Skeletal muscle satellite cell (primary cell): ENCODE data around the gene TBC1D9. TPM values are rescaled to one million over a fixed set of nuclear protein-coding genes. Genes with fewer than 3 reads are reported as not detected.
"Not testable (repeated sequence)": the region's sequence is repeated elsewhere in the genome, so short reads cannot be mapped to it uniquely, and the experiment has no call there.

Experiments used
- H3K27me3 ChIP-seq: 2 replicates; pipeline ENCODE4 v1.7.0; 2013; ENCODE audit warnings: low read length; ENCODE audit not compliant: control insufficient read depth, insufficient read depth
- H3K36me3 ChIP-seq: 2 replicates; pipeline ENCODE4 v1.7.0; 2013; ENCODE audit warnings: mild to moderate bottlenecking, control low read depth, low read length; ENCODE audit not compliant: insufficient read depth
- H3K4me1 ChIP-seq: 2 replicates; pipeline ENCODE4 v1.7.0; 2013; ENCODE audit warnings: low read length; ENCODE audit not compliant: control insufficient read depth, insufficient read depth
- H3K4me2 ChIP-seq: 2 replicates; pipeline ENCODE4 v1.7.0; 2013; ENCODE audit warnings: mild to moderate bottlenecking, low read length
- H3K4me3 ChIP-seq: 2 replicates; pipeline ENCODE4 v1.7.0; 2013; ENCODE audit warnings: low read length
- H3K9ac ChIP-seq: 2 replicates; pipeline ENCODE4 v1.7.0; 2013; ENCODE audit warnings: mild to moderate bottlenecking, low read depth, low read length, moderate library complexity
- H3K9me3 ChIP-seq: replicated peaks from 2 replicates; pipeline ENCODE4 v1.7.0; 2013; ENCODE audit warnings: mild to moderate bottlenecking, control low read depth, low read length
- total RNA-seq: library from RNA; depleted of rRNA; stranded (reverse); fragments of >200 nt; gene quantifications from 2 replicates; pipeline ENCODE4 v1.2.3, GENCODE V29; 2012; rRNA removed

Gene TBC1D9
- total RNA-seq: 28.0 and 28.1 TPM in 2 replicates

DNA sequence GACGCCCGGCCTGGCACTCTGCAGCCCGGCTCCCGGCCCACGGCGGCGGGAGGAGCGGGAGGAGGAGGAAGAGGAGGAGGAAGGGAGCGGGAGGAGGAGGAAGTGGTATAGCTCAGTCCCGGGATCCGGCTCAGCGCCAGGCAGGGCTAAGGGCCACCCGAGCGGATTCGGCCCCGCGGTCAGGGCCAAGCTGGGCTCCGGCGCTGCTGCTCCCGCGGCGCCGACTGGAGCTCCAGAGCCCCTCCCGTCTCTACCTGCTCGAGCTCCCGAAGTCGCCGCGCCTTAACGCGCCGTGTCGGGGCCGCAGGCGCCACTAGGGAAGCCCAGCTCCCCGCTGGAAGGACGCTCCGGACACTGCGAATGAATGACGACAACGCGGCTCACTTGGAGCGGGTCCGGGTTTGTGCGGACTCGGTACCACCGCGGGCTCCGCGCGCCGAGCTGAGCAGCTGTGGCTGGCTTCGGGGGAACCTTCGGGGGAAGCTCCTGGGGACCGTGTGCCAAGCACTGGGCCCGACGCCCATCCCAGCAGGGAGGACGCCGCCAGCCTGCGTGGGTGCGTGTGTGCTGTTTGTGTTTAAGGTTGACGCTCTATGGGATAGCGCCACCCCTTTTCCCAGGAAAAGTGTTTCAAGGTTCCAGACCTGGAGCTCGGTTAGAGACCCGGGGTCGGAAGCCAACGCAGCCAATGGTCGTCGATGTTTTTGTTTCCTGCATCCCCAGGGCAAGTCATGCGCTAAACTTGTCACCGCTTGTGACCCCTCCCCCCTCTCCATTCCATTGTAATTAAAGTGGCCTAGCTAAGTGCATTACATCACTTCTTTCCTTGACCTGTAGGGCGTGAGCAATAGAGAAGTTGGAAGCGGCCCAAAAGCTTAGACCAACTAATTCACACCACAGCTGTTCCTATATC lies at the start of gene TBC1D9:
TBC1D9 (minus strand) TSS at position 67 of the 913 bp plus-strand sequence. CDS start 340 bp downstream, outside the sequence.
- peak within 1 kb of the TSS; percentile 92 for H3K4me3 ChIP-seq
- H3K4me1 ChIP-seq: peaks cover 7% of the 10 kb centered on the region
- peak within 1 kb of the TSS; percentile 87 for H3K9ac ChIP-seq
- H3K27me3 ChIP-seq: no peaks in the 10 kb centered on the region
- H3K36me3 ChIP-seq: no peaks in the 10 kb centered on the region
- H3K9me3 ChIP-seq: no peaks in the 10 kb centered on the region
- peak within 1 kb of the TSS; percentile 90 for H3K4me2 ChIP-seq

DNA sequence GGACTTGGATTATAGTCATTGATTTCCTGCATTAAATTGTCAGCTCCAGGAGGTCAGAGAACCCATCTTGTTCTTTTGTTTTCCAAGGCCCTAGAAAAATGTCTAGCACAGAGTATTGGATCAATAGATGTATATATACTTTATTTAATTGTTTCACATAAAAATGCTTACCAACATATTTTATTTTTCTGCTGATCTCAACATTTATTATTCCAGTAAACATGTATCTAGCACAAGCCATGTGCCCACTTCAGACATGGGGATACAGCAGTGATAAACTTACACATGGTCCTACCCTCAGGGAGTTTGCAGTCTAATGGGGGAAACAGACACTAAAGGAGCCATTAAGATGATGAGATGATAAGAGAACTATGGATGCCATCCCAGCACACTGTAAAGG lies 49.1 kb upstream of the TBC1D9 start:
- H3K27me3 ChIP-seq: peaks cover 37% of the 10 kb centered on the region
- no peaks in the 10 kb centered on the region for H3K4me1 ChIP-seq
- H3K4me3 ChIP-seq: no peak overlapping the region
- H3K9ac ChIP-seq: no peak overlapping the region
- no peaks in the 10 kb centered on the region for H3K9me3 ChIP-seq
- H3K36me3 ChIP-seq: no peaks in the 10 kb centered on the region
- no peak overlapping the region for H3K4me2 ChIP-seq

DNA sequence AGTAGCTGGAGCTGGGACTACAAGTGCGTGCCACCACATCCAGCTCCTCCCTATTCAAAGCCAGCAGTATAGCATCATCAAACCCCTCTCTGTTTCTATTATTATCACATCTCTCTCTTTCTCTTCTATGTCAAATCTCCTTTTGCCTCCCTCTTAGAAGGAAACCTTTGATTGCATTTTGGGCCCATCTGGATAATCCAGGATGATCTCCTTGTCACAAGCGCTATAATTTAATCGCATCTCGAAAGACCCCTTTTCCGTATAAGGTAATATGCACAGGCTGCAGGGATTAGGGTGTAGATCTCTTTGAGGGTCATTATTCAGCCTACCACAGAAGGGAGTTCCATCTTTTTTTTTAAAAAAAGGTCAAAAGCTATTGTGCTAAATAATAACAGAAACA lies 46.4 kb upstream of the TBC1D9 start:
- Histone ChIP-seq H3K4me1 (no peaks in the 10 kb centered on the region), H3K9ac (no peak overlapping the region), H3K27me3 (peaks cover 25% of the 10 kb centered on the region), H3K4me2 (no peak overlapping the region), H3K9me3 (no peaks in the 10 kb centered on the region), H3K36me3 (no peaks in the 10 kb centered on the region), H3K4me3 (no peak overlapping the region)

DNA sequence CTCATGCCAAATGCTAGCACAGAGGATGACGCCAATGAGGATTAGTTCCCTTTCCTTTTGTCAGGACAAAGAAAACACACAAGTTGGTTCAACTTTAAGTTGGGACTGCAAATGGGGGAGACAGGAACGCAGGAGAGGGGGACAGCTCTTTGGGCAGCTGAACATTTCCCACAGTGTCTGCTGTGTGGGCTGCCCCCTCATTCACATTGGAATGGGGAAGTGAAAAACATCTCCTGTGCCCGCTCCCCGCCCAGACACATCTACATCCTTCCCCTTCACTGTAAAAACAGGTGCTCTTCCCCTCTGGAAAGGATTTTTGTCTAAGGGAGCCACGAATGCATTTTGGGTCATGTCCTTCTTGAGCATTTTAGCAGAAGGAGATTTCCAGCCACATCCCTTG lies 44.5 kb upstream of the TBC1D9 start:
- H3K9me3 ChIP-seq: no peaks in the 10 kb centered on the region
- no peaks in the 10 kb centered on the region for H3K4me1 ChIP-seq
- H3K9ac ChIP-seq: no peak overlapping the region
- no peak overlapping the region for H3K4me3 ChIP-seq
- peaks cover 16% of the 10 kb centered on the region for H3K27me3 ChIP-seq
- no peaks in the 10 kb centered on the region for H3K36me3 ChIP-seq
- no peak overlapping the region for H3K4me2 ChIP-seq

DNA sequence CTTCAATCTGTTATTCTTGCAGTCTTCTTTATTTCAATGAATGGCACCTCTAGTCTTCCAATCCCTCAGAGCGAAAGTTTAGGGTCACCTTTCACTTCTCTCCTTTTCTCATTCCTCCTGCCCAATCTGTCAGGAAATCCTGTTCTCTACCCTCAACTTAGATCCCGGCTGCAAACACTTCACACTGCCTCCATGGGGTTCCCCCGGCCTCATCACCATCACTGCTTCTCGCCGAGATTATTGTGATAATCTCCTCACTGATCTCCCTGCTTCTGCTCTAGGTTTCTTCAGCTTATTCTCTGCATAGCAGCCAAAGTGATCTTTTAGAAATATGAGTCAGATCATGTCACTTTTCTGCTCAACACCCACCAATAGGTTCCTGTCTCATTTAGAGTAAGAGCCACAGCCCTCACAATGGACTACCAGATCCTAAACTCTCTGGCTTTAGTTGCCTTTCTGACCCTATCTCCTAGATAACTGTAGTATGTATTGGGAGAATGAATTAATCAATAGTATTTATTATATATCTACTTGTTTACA lies 43.6 kb upstream of the TBC1D9 start:
- Histone ChIP-seq H3K27me3 (peaks cover 16% of the 10 kb centered on the region), H3K4me3 (no peak overlapping the region), H3K9me3 (no peaks in the 10 kb centered on the region), H3K4me1 (no peaks in the 10 kb centered on the region), H3K36me3 (no peaks in the 10 kb centered on the region), H3K9ac (no peak overlapping the region), H3K4me2 (no peak overlapping the region)

DNA sequence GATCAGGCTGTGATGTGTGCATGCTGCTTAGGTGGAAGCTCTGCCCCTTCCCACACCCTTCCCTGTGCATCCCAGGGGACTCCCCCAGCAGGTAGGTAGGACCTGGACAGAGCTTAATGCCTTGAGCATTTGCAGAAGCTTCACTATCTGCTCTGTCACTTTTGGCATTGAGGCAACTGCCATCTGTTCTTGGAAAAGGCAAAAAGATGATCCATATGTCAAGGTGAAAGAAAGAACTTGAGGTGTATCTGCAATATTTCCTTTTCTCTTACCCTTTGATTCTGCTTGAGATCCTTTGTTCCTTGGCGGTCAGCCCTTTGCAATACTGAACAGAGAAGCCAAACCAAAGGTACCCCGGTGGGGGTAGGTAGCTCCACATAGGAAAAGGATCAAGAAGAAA lies 37.1 kb upstream of the TBC1D9 start:
- H3K4me1 ChIP-seq: no peaks in the 10 kb centered on the region
- no peak overlapping the region for H3K4me3 ChIP-seq
- H3K4me2 ChIP-seq: no peak overlapping the region
- no peaks in the 10 kb centered on the region for H3K9me3 ChIP-seq
- H3K9ac ChIP-seq: no peak overlapping the region
- H3K36me3 ChIP-seq: no peaks in the 10 kb centered on the region
- peaks cover 23% of the 10 kb centered on the region for H3K27me3 ChIP-seq

DNA sequence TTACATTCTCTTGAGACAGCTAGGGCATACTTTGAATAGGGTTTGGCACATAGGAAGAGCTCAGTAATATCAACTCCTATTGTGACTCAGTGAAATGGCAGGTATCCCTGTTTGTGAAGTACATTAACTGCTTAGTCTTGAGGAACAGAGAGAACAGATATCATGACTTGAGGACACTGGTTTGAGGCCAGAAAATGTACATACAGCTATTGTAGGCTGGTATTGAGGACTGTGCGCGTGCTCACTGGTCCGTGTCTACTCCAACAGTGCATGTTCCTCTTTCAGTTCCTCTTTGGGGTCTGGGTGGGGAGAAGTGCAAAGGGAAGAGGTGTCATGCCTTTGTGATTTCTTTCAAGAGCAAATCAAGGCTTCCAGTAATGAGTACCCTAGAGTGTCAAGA lies 34.6 kb upstream of the TBC1D9 start:
- H3K36me3 ChIP-seq: no peaks in the 10 kb centered on the region
- H3K27me3 ChIP-seq: peaks cover 14% of the 10 kb centered on the region
- H3K9me3 ChIP-seq: no peaks in the 10 kb centered on the region
- no peaks in the 10 kb centered on the region for H3K4me1 ChIP-seq
- H3K9ac ChIP-seq: no peak overlapping the region
- no peak overlapping the region for H3K4me3 ChIP-seq
- H3K4me2 ChIP-seq: no peak overlapping the region

DNA sequence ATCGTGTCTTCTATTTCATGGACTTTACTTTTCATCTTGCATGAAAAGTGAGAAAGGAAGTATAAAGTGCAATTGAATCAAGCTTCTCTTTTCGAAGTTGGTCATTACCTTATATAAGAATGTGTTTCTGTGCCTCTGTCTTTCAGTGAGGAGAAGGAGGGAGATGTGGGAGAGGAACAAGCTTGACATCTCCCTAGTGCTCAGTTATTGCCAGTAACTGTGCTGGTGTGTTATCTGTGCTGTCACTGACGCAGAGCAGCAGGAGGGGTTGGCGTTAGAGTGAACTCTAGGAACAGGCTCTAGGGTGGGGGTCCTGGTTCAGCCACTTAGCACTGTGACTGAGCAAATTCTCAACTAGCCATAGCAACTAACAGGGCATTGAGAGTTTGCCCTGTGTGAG lies 34.0 kb upstream of the TBC1D9 start:
- Histone ChIP-seq H3K9ac (no peak overlapping the region), H3K36me3 (no peaks in the 10 kb centered on the region), H3K4me1 (no peaks in the 10 kb centered on the region), H3K27me3 (peaks cover 14% of the 10 kb centered on the region), H3K4me2 (no peak overlapping the region), H3K4me3 (no peak overlapping the region), H3K9me3 (no peaks in the 10 kb centered on the region)

DNA sequence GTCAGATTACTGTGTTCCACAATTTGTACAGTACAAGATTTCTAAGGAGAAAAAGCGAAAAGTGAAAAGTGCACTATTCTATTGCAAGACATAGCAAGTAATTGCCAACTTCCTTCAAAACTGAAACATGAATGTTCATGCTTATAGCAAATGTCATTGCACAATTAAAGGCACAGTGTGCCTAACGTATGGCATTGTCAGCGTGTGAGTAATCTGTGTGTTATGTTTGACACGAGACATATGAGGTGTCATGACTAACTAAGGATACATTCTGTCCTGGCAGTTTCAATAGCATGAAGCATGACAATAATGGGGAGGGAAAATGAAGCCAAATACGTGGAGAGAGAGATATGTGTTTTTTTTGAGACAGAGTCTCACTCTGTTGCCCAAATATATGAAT lies 33.6 kb upstream of the TBC1D9 start:
- Histone ChIP-seq H3K27me3 (peaks cover 14% of the 10 kb centered on the region), H3K4me1 (no peaks in the 10 kb centered on the region), H3K36me3 (no peaks in the 10 kb centered on the region), H3K9me3 (no peaks in the 10 kb centered on the region), H3K4me3 (no peak overlapping the region), H3K9ac (no peak overlapping the region), H3K4me2 (no peak overlapping the region)

DNA sequence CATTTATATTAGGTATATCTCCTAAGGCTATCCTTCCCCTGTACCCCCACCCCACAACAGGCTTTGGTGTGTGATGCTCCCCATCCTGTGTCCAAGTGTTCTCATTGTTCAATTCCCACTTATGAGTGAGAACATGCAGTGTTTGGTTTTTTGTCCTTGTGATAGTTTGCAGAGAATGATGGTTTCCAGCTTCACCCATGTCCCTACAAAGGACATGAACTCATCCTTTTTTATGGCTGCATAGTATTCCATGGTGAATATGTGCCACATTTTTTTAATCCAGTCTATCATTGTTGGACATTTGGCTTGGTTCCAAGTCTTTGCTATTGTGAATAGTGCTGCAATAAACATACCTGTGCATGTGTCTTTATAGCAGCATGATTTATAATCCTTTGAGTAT lies 26.6 kb upstream of the TBC1D9 start:
- not testable (repeated sequence) for H3K27me3 ChIP-seq, H3K4me1 ChIP-seq, H3K4me3 ChIP-seq, H3K9me3 ChIP-seq, H3K9ac ChIP-seq, H3K4me2 ChIP-seq, H3K36me3 ChIP-seq

DNA sequence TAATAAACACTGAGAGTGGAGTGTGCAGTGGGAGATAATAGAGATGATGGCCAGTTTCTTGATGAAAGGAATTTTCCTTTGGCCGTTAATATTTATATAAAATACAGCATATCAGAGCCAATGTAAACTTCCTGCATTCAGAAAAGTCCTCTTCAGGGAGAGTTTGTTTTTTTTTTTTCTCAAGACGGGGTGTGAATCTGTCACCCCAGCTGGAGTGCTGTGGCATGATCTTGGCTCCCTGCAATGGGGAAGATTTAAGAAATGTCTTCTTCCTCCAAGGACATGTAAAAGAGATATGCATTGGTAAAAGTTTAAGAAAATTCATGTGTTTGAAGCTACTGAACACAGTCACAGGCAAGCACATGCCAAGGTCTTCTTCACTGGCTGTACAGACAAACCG lies 25.4 kb upstream of the TBC1D9 start:
- Histone ChIP-seq H3K4me3 (no peak overlapping the region), H3K4me1 (no peaks in the 10 kb centered on the region), H3K4me2 (no peak overlapping the region), H3K27me3 (no peaks in the 10 kb centered on the region), H3K9me3 (no peaks in the 10 kb centered on the region), H3K36me3 (no peaks in the 10 kb centered on the region), H3K9ac (no peak overlapping the region)

DNA sequence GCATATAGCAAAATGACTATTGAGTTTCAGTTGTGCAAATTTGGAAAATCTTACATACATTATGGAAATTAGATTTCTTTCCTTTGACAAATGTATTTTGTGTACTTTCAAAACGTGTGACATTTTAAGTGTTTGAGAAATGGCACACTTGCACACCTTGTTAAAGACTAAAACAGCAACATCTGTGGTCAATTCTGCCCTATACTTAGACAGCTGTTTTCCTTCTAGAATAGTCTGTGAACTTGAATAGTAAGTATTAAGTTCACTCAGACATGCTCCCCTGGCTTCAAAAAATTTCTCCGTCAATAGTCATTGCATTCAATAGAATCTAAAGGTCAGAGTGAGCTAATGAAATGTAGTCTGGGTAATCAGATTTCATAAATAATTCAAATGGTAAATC lies 21.7 kb upstream of the TBC1D9 start:
- H3K9me3 ChIP-seq: no peaks in the 10 kb centered on the region
- no peak overlapping the region for H3K9ac ChIP-seq
- H3K4me1 ChIP-seq: no peaks in the 10 kb centered on the region
- no peaks in the 10 kb centered on the region for H3K27me3 ChIP-seq
- H3K4me3 ChIP-seq: no peak overlapping the region
- H3K4me2 ChIP-seq: no peak overlapping the region
- H3K36me3 ChIP-seq: no peaks in the 10 kb centered on the region
